ENCODE results near the gene MUC12. TPM values are rescaled to one million over a fixed set of nuclear protein-coding genes. Genes with fewer than 3 reads are reported as not detected.

The MUC12 gene
- polyA plus RNA-seq, 4 donors = 2.6 to 31.8 (median 17.0) TPM

DNA sequence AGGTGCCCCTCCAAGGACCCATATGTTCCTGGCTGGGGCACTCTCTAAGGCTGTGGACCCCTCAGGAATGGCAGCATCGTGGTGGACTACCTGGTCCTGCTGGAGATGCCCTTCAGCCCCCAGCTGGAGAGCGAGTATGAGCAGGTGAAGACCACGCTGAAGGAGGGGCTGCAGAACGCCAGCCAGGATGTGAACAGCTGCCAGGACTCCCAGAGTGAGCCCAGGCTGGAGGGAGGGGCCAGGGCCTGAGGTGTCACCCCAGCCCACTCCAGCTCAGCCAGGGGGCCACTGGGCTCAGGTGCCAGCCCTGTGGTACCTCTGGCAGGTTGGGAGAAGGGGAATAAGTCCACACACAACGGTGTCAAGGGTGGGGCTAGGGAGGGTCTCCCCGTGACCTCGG, 4.7 kb upstream of the MUC12 start:
- Histone ChIP-seq H3K4me1 (ENCODE audit: control insufficient read depth in 3 of 3, insufficient read depth in 2 of 3, low read depth in 1 of 3, low read length in 2 of 3) (peaks cover 2 to 31% (median 12%) of the 10 kb centered on the region in 3 donors), H3K9me3 (ENCODE audit: control insufficient read depth in 2 of 2, insufficient read depth in 1 of 2, low read depth in 1 of 2, low read length in 1 of 2) (no peaks in the 10 kb centered on the region), H3K36me3 (ENCODE audit: control insufficient read depth in 3 of 3, insufficient read depth in 2 of 3, low read depth in 1 of 3, low read length in 3 of 3) (peaks cover 0 to 81% (median 19%) of the 10 kb centered on the region in 3 donors), H3K27ac (ENCODE audit: low read depth in 1 of 3, low read length in 2 of 3) (no peak overlapping the region), H3K27me3 (ENCODE audit: control insufficient read depth in 3 of 3, insufficient read depth in 3 of 3, low read length in 3 of 3) (peaks cover 0 to 50% (median 27%) of the 10 kb centered on the region in 3 donors), H3K4me3 (ENCODE audit: low read depth in 1 of 3, low read length in 3 of 3) (no peak overlapping the region)
- FAIRE-seq = no peak
- no peak for DNase-seq
- WGBS, 3 donors = 47 to 55% (median 54%) methylated on average over 7 of the region's 7 CpGs

DNA sequence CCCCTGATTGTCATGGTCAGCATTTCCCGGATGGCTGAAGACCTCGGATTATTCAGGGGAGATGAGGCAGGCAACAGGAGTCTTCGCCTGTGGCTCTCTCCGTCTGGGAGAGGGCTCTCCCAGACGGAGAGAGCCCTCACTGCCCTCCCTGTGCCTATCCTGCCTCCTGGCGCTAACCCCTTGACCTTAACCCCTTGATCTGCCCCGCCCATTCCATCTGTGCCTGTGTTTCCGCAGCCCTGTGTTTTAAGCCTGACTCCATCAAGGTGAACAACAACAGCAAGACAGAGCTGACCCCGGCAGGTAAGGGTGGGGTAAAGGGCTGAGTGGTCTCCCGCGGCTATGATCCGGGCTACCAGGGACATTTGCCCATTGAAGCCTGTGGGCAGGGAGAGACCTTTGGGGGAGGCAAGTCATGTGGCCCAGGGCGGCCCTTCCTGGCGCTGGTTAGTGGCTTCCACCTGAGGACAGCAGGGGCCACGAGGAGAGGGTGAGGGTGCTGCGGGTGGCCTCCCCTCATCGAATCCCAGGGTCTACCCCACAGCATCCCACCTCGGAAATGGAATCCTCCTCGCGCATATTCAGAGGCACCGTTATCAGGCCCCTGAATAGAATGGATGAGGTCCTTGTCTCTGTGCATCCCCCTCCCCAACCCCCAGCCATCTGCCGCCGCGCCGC, 4.2 kb upstream of the MUC12 start:
- peaks cover 2 to 33% (median 12%) of the 10 kb centered on the region in 3 donors for H3K4me1 ChIP-seq (ENCODE audit: control insufficient read depth in 3 of 3, insufficient read depth in 2 of 3, low read depth in 1 of 3, low read length in 2 of 3)
- DNase-seq = no peak
- H3K4me3 ChIP-seq (ENCODE audit: low read depth in 1 of 3, low read length in 3 of 3) = peak overlapping the region in 2 of 3 donors; percentile 42 to 49
- no peaks in the 10 kb centered on the region for H3K9me3 ChIP-seq (ENCODE audit: control insufficient read depth in 2 of 2, insufficient read depth in 1 of 2, low read depth in 1 of 2, low read length in 1 of 2)
- peak overlapping the region in 1 of 3 donors; percentile 33 for H3K27ac ChIP-seq (ENCODE audit: low read depth in 1 of 3, low read length in 2 of 3)
- no peak for FAIRE-seq
- 27 to 53% (median 44%) methylated on average over 25 of the region's 25 CpGs for WGBS, 3 donors
- H3K36me3 ChIP-seq (ENCODE audit: control insufficient read depth in 3 of 3, insufficient read depth in 2 of 3, low read depth in 1 of 3, low read length in 3 of 3) = peaks cover 0 to 83% (median 14%) of the 10 kb centered on the region in 3 donors
- peaks cover 0 to 45% (median 27%) of the 10 kb centered on the region in 3 donors for H3K27me3 ChIP-seq (ENCODE audit: control insufficient read depth in 3 of 3, insufficient read depth in 3 of 3, low read length in 3 of 3)

- H3K4me3 ChIP-seq (ENCODE audit: low read depth in 1 of 3, low read length in 3 of 3) = peak overlapping the region; percentile 37 to 49 (median 42)
- no peak for FAIRE-seq
- 1 to 4% (median 2%) methylated on average over 58 of the region's 58 CpGs for WGBS, 3 donors
- peak; percentile 94 to 98 for DNase-seq
- peaks cover 0 to 42% (median 27%) of the 10 kb centered on the region in 3 donors for H3K27me3 ChIP-seq (ENCODE audit: control insufficient read depth in 3 of 3, insufficient read depth in 3 of 3, low read length in 3 of 3)
- peak overlapping the region; percentile 33 to 61 (median 51) for H3K27ac ChIP-seq (ENCODE audit: low read depth in 1 of 3, low read length in 2 of 3)
- H3K36me3 ChIP-seq (ENCODE audit: control insufficient read depth in 3 of 3, insufficient read depth in 2 of 3, low read depth in 1 of 3, low read length in 3 of 3) = peaks cover 0 to 75% (median 9%) of the 10 kb centered on the region in 3 donors
- H3K4me1 ChIP-seq (ENCODE audit: control insufficient read depth in 3 of 3, insufficient read depth in 2 of 3, low read depth in 1 of 3, low read length in 2 of 3) = peaks cover 2 to 33% (median 12%) of the 10 kb centered on the region in 3 donors
- no peaks in the 10 kb centered on the region for H3K9me3 ChIP-seq (ENCODE audit: control insufficient read depth in 2 of 2, insufficient read depth in 1 of 2, low read depth in 1 of 2, low read length in 1 of 2)
These were observed 3.4 kb upstream of the MUC12 start for GRCh38 chr7:100965723-100966541.

- Histone ChIP-seq H3K27ac (ENCODE audit: low read depth in 1 of 3, low read length in 2 of 3) (peak overlapping the region; percentile 6 to 53 (median 19)), H3K9me3 (ENCODE audit: control insufficient read depth in 2 of 2, insufficient read depth in 1 of 2, low read depth in 1 of 2, low read length in 1 of 2) (no peaks in the 10 kb centered on the region), H3K27me3 (ENCODE audit: control insufficient read depth in 3 of 3, insufficient read depth in 3 of 3, low read length in 3 of 3) (peaks cover 0 to 42% (median 27%) of the 10 kb centered on the region in 3 donors), H3K36me3 (ENCODE audit: control insufficient read depth in 3 of 3, insufficient read depth in 2 of 3, low read depth in 1 of 3, low read length in 3 of 3) (peaks cover 0 to 68% (median 8%) of the 10 kb centered on the region in 3 donors), H3K4me1 (ENCODE audit: control insufficient read depth in 3 of 3, insufficient read depth in 2 of 3, low read depth in 1 of 3, low read length in 2 of 3) (peaks cover 2 to 33% (median 12%) of the 10 kb centered on the region in 3 donors), H3K4me3 (ENCODE audit: low read depth in 1 of 3, low read length in 3 of 3) (peak overlapping the region; percentile 37 to 49 (median 44))
- DNase-seq = no peak
- FAIRE-seq = no peak
- WGBS, 3 donors = 2 to 8% (median 6%) methylated on average over 40 of the region's 40 CpGs
These were observed 2.6 kb upstream of the MUC12 start for GRCh38 chr7:100966542-100967291.

GRCh38 chr7:100967292-100967863, 2.0 kb upstream of the MUC12 start:
- Histone ChIP-seq H3K27me3 (ENCODE audit: control insufficient read depth in 3 of 3, insufficient read depth in 3 of 3, low read length in 3 of 3) (peaks cover 0 to 42% (median 27%) of the 10 kb centered on the region in 3 donors), H3K4me3 (ENCODE audit: low read depth in 1 of 3, low read length in 3 of 3) (peak overlapping the region; percentile 37 to 49 (median 44)), H3K36me3 (ENCODE audit: control insufficient read depth in 3 of 3, insufficient read depth in 2 of 3, low read depth in 1 of 3, low read length in 3 of 3) (peaks cover 0 to 64% (median 8%) of the 10 kb centered on the region in 3 donors), H3K9me3 (ENCODE audit: control insufficient read depth in 2 of 2, insufficient read depth in 1 of 2, low read depth in 1 of 2, low read length in 1 of 2) (no peaks in the 10 kb centered on the region), H3K4me1 (ENCODE audit: control insufficient read depth in 3 of 3, insufficient read depth in 2 of 3, low read depth in 1 of 3, low read length in 2 of 3) (peaks cover 2 to 33% (median 12%) of the 10 kb centered on the region in 3 donors), H3K27ac (ENCODE audit: low read depth in 1 of 3, low read length in 2 of 3) (no peak overlapping the region)
- FAIRE-seq = no peak
- 16 to 45% (median 34%) methylated on average over 13 of the region's 13 CpGs for WGBS, 3 donors
- peak in 1 of 2 donors; percentile 32 for DNase-seq

DNA sequence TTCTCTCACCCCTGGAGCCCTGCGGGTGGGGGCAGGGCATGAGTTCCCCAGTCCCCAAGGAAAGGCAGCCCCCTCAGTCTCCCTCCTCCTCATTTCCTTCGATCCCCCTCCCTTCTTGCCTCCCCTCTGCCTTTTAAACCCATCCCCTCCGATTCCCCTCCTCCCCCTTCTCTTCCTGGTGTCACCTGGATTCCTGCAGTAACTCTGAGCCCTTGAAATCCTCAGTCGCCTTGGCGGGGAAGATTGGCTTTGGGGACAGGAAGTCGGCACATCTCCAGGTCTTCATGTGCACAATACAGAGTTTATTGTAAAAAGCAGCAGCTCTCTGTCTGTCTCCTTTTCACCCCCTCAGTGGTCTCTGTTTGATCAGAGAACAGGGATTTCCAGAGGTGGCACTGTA, 1.3 kb upstream of the MUC12 start:
- DNase-seq = peak in 1 of 2 donors; percentile 31
- no peak overlapping the region for H3K27ac ChIP-seq (ENCODE audit: low read depth in 1 of 3, low read length in 2 of 3)
- WGBS, 3 donors = 5 to 10% (median 8%) methylated on average over 5 to 6 of the region's 6 CpGs
- H3K4me3 ChIP-seq (ENCODE audit: low read depth in 1 of 3, low read length in 3 of 3) = no peak overlapping the region
- H3K27me3 ChIP-seq (ENCODE audit: control insufficient read depth in 3 of 3, insufficient read depth in 3 of 3, low read length in 3 of 3) = peaks cover 0 to 44% (median 27%) of the 10 kb centered on the region in 3 donors
- H3K36me3 ChIP-seq (ENCODE audit: control insufficient read depth in 3 of 3, insufficient read depth in 2 of 3, low read depth in 1 of 3, low read length in 3 of 3) = peaks cover 0 to 61% (median 8%) of the 10 kb centered on the region in 3 donors
- H3K9me3 ChIP-seq (ENCODE audit: control insufficient read depth in 2 of 2, insufficient read depth in 1 of 2, low read depth in 1 of 2, low read length in 1 of 2) = no peaks in the 10 kb centered on the region
- FAIRE-seq = no peak
- peaks cover 2 to 33% (median 12%) of the 10 kb centered on the region in 3 donors for H3K4me1 ChIP-seq (ENCODE audit: control insufficient read depth in 3 of 3, insufficient read depth in 2 of 3, low read depth in 1 of 3, low read length in 2 of 3)

GRCh38 chr7:100968650-100969049, 715 bp upstream of the MUC12 start:
- H3K4me3 ChIP-seq (ENCODE audit: low read depth in 1 of 3, low read length in 3 of 3) = peak overlapping the region in 2 of 3 donors; percentile 17 to 20
- peaks cover 2 to 33% (median 12%) of the 10 kb centered on the region in 3 donors for H3K4me1 ChIP-seq (ENCODE audit: control insufficient read depth in 3 of 3, insufficient read depth in 2 of 3, low read depth in 1 of 3, low read length in 2 of 3)
- no peak for FAIRE-seq
- H3K27me3 ChIP-seq (ENCODE audit: control insufficient read depth in 3 of 3, insufficient read depth in 3 of 3, low read length in 3 of 3) = peaks cover 0 to 42% (median 27%) of the 10 kb centered on the region in 3 donors
- DNase-seq = peak in 1 of 2 donors; percentile 49
- H3K36me3 ChIP-seq (ENCODE audit: control insufficient read depth in 3 of 3, insufficient read depth in 2 of 3, low read depth in 1 of 3, low read length in 3 of 3) = peaks cover 0 to 56% (median 8%) of the 10 kb centered on the region in 3 donors
- WGBS, 3 donors = 4 to 17% (median 11%) methylated on average over 3 of the region's 3 CpGs
- peaks cover 0 to 4% of the 10 kb centered on the region in 2 donors for H3K9me3 ChIP-seq (ENCODE audit: control insufficient read depth in 2 of 2, insufficient read depth in 1 of 2, low read depth in 1 of 2, low read length in 1 of 2)
- H3K27ac ChIP-seq (ENCODE audit: low read depth in 1 of 3, low read length in 2 of 3) = peak overlapping the region in 2 of 3 donors; percentile 17 to 22

Data from small intestine (tissue), 7 donors.